ENCODE data around the gene GYPE.
"Not testable (repeated sequence)": the region's sequence is repeated elsewhere in the genome, so short reads cannot be mapped to it uniquely, and the experiment has no call there.

- not testable (repeated sequence) for TF ChIP-seq CTCF, POLR2A (IDR thresholded peaks at IDR 0.05)
Measured at GRCh38 chr4:143907811-143908210, 2.5 kb upstream of the GYPE start.

Data from lower leg skin (tissue), 3 donors.